H7 (cell line): ENCODE measurements around the gene IMPG1. TPM values are rescaled to one million over a fixed set of nuclear protein-coding genes. Genes with fewer than 3 reads are reported as not detected.

ENCODE experiments used
- DNase-seq: peaks from one replicate; pipeline ENCODE4 v3.0.0; 2012
- H3K27me3 ChIP-seq: 2 replicates; pipeline ENCODE4 v1.6.0; 2011; ENCODE audit warnings: mild to moderate bottlenecking, low read length; ENCODE audit not compliant: control insufficient read depth, insufficient read depth
- H3K36me3 ChIP-seq: replicated peaks from 2 replicates; pipeline ENCODE4 v1.5.1; 2011; ENCODE audit warnings: low read length; ENCODE audit not compliant: control insufficient read depth, insufficient read depth
- H3K4me3 ChIP-seq: 2 replicates; pipeline ENCODE4 v1.5.1; 2011; ENCODE audit warnings: low read depth, mild to moderate bottlenecking, control low read depth, low read length, moderate library complexity; ENCODE audit not compliant: insufficient read depth
- total RNA-seq: library from RNA; depleted of rRNA; stranded (reverse); fragments of >200 nt; shearing (Covaris generic); gene quantifications from 2 replicates; pipeline ENCODE4 v1.2.3, GENCODE V29; 2014

IMPG1 gene
- total RNA-seq, 1 experiment from 2014 or later, result not detected

DNA sequence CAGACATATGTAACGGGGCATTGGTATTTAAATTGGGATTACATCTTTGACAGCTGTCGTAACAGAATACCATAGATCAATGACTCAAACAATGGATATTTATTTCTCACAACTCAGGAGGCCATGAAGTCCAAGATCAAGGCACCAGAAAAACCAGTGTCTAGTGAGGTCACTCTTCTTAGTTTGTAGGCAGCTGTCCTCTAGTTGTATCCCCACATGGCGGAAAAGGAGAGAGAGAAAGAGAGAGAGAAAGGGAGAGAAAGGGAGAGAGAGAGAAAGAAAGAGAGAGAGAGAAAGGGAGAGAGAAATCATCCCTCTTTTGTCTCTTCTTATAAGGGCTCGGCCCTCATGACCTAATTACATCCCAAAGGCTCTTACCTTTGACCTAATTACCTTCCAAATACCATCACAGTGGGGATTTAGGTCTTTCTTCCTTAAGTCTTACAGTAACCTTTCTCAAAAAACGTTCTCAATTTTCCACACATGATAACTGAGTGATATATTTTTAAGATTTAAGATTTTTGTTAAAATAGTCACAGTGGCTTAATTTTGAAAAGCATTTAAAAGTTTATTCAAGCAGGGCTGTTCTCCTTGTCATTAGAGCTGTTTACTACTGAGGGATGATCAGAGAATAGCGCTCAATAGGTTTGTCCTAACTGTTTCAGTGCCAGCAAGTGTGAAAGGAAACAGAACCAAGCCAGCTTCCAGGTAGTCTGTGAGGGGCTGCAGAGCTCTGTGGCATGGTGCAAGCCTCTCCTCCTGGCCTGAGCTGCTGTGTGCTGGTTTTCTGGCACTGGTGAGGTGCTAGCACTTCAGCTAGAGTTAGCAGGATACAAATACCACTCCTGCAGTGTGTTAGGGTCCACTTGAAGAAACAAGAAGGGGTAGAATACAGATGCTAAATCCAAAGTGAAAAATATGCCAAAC lies 79.0 kb downstream of the IMPG1 start:
- Histone ChIP-seq H3K4me3 (no peak overlapping the region), H3K36me3 (no peaks in the 10 kb centered on the region)
- DNase-seq, result peak; percentile 12

GRCh38 chr6:75991941-75992340 lies 80.5 kb downstream of the IMPG1 start:
- Histone ChIP-seq H3K4me3 (no peak overlapping the region), H3K27me3 (peaks cover 1% of the 10 kb centered on the region; the same call in 1 of the 2 replicates), H3K36me3 (no peaks in the 10 kb centered on the region)
- DNase-seq, result peak; percentile 11

More for the DNA sequence above, 79.0 kb downstream of the IMPG1 start:
- peaks cover 1% of the 10 kb centered on the region; the same call in 1 of the 2 replicates for H3K27me3 ChIP-seq

DNA sequence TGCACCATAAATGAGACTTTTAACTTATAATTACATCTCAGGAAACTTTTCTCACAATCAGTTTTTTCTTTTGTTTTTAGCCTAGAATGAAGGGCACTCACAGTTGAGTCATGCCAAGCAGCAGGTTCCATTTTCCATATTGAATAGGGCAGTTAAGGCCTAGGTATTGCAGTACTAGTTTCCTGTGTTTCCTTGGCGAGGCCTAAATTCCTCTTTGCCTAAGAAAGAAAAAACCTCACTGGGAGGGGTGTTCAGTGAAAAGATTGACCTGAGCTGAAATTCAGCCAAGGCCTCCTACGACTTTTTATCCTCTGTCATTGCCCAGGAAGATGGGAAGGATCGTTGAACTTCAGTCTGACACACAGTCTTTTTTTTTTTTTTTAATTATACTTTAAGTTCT lies 85.5 kb downstream of the IMPG1 start:
- no peaks in the 10 kb centered on the region for H3K27me3 ChIP-seq
- DNase-seq, result peak; percentile 40
- no peaks in the 10 kb centered on the region for H3K36me3 ChIP-seq
- no peak overlapping the region for H3K4me3 ChIP-seq

DNA sequence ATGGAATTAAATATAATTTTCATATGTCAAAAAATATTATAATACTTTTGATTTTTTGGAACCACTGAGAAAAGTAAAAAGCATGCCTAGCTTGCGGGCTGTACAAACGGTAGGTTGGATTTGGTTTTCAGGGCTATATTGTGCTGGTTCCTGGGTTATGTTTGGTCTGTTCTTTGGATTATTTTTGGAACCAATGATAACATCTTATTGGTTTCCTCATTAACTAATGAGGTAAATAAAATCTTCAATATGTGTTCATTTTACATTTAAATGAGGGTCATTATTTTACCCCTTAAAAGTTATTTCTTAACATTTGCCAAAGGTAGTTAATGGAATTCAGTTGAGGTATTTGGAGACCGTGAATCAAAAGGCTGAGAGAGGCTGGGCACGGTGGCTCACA lies 96.6 kb downstream of the IMPG1 start:
- Histone ChIP-seq H3K27me3 (no peaks in the 10 kb centered on the region), H3K36me3 (no peaks in the 10 kb centered on the region), H3K4me3 (no peak overlapping the region)
- DNase-seq, result no peak

DNA sequence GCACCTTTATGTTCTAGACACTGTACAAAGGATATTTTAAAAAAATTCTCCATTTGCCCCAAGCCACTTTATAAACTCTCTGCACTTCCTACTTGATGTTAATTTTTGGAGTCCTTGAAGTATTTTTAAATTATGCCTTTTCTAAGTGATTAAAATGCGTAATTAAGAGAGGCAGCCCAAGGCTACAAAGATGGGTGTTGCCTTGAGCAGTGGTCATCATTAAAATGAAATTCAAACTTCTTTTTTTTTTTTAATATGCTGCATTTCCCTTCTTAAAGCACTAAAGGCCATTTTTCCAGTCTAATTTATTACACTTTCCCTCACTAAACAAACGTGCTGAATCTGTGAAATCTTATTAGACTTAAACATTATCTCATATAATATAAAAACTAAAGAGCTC lies 102.4 kb downstream of the IMPG1 start:
- Histone ChIP-seq H3K4me3 (no peak overlapping the region), H3K27me3 (no peaks in the 10 kb centered on the region), H3K36me3 (no peaks in the 10 kb centered on the region)
- no peak for DNase-seq

GRCh38 chr6:75968143-75968542 lies 104.3 kb downstream of the IMPG1 start:
- H3K27me3 ChIP-seq, result no peaks in the 10 kb centered on the region
- no peaks in the 10 kb centered on the region for H3K36me3 ChIP-seq
- no peak overlapping the region for H3K4me3 ChIP-seq
- DNase-seq, result no peak

- Histone ChIP-seq H3K4me3 (no peak overlapping the region), H3K27me3 (no peaks in the 10 kb centered on the region), H3K36me3 (no peaks in the 10 kb centered on the region)
- no peak for DNase-seq
These were observed 108.9 kb downstream of the IMPG1 start for GRCh38 chr6:75963569-75963968.

DNA sequence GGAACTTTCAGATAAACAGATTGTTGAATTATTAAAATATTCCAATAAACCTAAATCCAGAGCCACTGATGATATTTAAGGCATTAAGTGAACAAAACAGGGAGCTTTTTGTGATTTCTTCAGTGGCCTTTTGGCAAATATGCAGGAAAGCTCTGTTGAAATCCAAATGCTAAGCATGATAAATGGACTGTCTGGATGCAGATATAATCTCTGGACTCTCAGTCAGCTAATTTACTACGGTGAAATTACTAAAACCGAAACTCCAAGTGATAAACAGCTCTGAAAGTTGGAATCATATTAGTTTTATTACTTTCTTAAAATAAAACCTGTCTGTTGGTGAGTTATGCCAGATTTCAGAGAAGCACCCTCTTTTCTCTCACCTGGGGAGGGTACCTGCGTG lies 120.3 kb downstream of the IMPG1 start:
- Histone ChIP-seq H3K27me3 (no peaks in the 10 kb centered on the region; the same call in 1 of the 2 replicates), H3K4me3 (no peak overlapping the region)

DNA sequence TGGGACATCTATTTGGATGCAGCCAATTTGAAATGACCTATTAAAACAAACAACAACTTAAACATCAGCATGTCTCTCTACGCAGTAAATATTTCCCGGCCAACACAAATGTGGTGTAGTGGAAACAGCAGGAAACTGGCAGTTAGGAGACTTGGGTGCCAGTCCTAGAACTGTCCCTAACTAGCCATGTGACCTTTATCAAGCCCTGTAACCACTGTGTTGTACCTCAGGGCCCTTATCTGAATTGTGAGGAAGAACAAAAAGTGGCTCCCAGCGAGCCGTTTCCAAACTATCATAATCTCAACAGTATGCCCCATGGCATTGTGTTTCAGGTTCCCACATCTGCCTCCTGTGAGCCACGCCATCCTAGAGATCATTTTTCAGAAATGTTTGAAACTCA lies 124.5 kb downstream of the IMPG1 start:
- Histone ChIP-seq H3K27me3 (peaks cover 8% of the 10 kb centered on the region), H3K4me3 (no peak overlapping the region), H3K36me3 (no peaks in the 10 kb centered on the region)
- no peak for DNase-seq

More for the DNA sequence above, 120.3 kb downstream of the IMPG1 start:
- H3K36me3 ChIP-seq, result no peaks in the 10 kb centered on the region
- DNase-seq, result no peak

GRCh38 chr6:75946146-75946831 lies 126.2 kb downstream of the IMPG1 start:
- DNase-seq, result no peak
- Histone ChIP-seq H3K4me3 (no peak overlapping the region), H3K36me3 (no peaks in the 10 kb centered on the region), H3K27me3 (peaks cover 8% of the 10 kb centered on the region)

- Histone ChIP-seq H3K4me3 (no peak overlapping the region), H3K27me3 (peaks cover 8% of the 10 kb centered on the region)
- no peak for DNase-seq
These were observed 129.1 kb downstream of the IMPG1 start for GRCh38 chr6:75943381-75943780.

DNA sequence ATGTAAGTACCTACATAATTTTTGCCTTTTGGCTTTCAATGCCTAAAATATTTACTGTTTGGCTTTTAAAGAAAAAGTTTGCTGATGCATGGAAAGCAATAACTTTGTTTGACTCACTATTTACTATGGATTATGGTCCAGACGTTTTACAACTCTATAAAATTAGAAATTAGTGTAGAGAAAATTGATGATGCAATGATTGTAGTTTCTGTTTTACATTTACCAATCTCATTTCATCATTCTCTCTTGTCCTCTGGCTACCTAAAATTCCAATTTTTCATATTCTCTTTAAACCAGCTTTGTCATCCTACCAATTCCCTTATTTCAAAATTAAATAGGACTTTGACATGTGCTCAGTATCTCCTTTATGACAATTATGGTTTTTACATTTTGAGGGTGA lies 131.0 kb downstream of the IMPG1 start:
- DNase-seq, result no peak
- Histone ChIP-seq H3K36me3 (no peaks in the 10 kb centered on the region), H3K4me3 (no peak overlapping the region), H3K27me3 (peaks cover 12% of the 10 kb centered on the region)

More at GRCh38 chr6:75943381-75943780, 129.1 kb downstream of the IMPG1 start:
- H3K36me3 ChIP-seq, result no peaks in the 10 kb centered on the region

GRCh38 chr6:75940564-75940963 lies 131.9 kb downstream of the IMPG1 start:
- Histone ChIP-seq H3K27me3 (peaks cover 19% of the 10 kb centered on the region), H3K4me3 (no peak overlapping the region), H3K36me3 (no peaks in the 10 kb centered on the region)
- DNase-seq, result no peak

- H3K27me3 ChIP-seq, result peaks cover 13% of the 10 kb centered on the region
- no peaks in the 10 kb centered on the region for H3K36me3 ChIP-seq
- H3K4me3 ChIP-seq, result no peak overlapping the region
- DNase-seq, result no peak
These were observed 134.6 kb downstream of the IMPG1 start for GRCh38 chr6:75937846-75938245.

- peaks cover 13% of the 10 kb centered on the region for H3K27me3 ChIP-seq
- no peaks in the 10 kb centered on the region for H3K36me3 ChIP-seq
- no peak for DNase-seq
- no peak overlapping the region for H3K4me3 ChIP-seq
These were observed 135.8 kb downstream of the IMPG1 start for GRCh38 chr6:75936682-75937081.
